Midbrain (tissue), 1 donor: ENCODE measurements around the gene TBX4.
A peak's percentile ranks its signal among the peaks of the same experiment; 100 is the strongest.

Source experiments
- DNase-seq: peaks from one replicate; lab custom pipeline; 2025; lab: John Stamatoyannopoulos, UW

TBX4 gene

DNA sequence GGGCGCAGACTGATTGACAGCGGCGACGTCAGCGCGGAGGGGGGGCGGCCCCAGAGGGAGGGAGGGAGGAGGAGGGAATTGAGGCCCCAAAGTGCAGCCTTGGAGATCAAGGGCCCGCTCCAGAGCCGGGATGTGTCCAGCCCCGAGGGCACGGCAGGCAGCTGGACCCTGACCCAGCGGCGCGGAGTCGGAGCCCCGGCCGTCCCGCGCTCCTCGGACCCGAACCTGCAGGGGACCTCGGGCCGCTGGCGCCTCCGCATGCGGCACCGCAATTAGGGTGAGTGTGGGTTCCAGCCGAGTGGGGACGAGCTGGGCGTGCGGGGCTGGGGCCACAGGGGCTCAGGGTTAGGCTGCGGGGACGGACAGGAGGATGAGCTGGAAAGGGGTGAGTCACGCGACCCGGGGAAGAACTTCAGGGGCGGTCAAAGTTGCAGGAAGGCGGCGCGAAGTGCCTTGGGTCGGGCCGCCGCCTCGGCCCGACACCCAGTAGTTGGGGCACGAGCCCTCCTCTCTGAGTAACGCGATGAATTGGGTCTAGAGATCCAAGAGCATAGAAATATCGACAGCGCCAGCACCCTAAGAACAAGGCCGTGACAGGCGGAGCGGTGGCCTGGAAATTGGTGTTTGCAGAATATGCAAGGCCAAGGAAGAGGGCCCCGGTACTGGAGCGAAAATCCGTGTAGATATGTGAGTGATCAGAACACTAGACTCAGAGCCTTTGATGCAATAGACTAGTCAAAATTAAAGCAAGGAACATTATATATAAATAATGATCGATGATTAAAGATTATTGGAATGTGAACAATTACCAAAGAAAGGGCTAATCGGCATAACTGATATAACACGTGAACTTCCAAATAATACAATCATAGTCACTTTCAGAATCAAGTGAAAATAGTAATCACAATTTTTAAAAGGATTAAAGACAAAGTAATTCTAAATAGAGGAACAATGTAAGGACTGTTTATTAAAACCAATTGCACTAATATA, at the start of gene TBX4:
Gene TBX4 (plus strand): TSS at position 122 of the 990 bp plus-strand sequence. CDS start 4,069 bp downstream, outside the sequence.
- no peak for DNase-seq

DNA sequence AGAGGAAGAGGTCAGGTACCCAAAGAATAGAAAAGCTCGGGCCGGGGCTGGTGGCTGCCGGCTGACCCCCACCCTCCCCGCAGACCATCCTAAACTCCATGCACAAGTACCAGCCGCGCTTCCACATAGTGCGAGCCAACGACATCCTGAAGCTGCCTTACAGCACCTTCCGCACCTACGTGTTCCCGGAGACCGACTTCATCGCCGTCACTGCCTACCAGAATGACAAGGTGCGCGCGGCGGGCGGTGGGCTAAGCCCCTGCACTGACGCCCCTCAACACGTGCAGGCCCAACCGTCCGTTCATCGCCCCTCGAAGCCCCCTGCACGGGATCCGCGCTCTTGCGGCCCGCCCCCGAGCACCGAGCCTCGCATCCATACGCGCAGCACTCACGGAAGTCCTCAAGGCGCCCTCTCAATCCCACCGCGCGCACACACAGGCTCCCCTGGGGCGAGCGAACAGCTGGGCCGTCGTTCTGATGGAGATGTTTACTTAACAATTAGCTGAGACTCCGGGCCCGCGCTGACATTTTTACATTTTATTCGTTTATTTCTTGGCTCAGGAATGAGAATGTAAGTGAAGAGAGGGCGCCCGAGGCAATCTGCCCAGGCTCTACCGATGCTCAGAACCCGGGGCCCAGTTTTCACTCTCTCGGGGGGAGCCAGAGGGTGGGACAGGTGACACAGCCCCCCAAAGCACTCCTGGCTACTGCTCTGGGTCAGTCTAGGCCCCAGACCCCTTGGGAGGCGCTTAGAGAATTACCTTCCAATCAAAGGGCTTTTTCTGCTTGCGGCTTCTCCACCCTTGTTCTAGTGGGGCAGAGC, 49.0 kb upstream of the TBX4 start:
- no peak for DNase-seq

DNA sequence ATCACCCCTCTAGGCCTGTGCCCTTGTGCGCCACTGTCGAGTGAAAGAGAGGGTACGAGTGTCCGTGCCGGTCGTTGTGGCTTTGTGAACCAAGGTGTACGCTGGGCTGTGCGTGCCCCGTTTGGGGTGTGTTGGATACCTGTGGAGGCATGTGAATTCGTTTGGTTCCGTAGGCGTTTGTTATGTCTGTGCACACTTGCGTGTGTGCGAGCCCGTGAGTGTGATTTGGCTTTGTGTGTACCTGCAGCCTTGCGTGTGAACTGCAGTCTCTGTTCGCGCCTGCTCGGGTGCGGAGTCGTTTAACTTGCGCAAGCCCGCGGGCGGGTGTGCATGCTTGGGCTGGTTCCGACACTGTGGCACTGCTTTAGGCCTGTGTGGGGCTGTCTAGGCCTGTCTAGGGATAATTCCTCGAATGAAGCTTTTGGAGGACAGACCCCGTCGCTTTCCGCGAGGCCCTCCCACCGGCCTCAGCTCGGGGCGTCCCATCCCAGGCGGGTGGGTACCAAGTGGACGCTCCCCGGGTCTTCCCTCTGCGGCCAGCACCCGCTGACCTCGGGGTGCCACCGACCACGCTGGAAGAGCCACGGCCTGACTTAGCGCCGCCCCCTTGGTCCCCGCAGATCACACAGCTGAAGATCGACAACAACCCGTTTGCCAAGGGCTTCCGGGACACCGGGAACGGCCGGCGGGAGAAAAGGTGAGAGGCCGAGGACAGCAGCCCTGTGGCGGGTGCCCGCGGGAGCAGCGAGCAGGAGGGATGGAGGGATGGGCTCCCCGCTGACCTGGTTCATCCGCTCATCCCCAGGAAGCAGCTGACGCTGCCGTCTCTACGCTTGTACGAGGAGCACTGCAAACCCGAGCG, 48.2 kb upstream of the TBX4 start:
- DNase-seq = no peak

GRCh38 chr17:61404663-61404912, 47.6 kb upstream of the TBX4 start:
- no peak for DNase-seq

GRCh38 chr17:61404913-61405685, 47.1 kb upstream of the TBX4 start:
- no peak for DNase-seq

GRCh38 chr17:61405686-61406536, 46.3 kb upstream of the TBX4 start:
- no peak for DNase-seq

DNA sequence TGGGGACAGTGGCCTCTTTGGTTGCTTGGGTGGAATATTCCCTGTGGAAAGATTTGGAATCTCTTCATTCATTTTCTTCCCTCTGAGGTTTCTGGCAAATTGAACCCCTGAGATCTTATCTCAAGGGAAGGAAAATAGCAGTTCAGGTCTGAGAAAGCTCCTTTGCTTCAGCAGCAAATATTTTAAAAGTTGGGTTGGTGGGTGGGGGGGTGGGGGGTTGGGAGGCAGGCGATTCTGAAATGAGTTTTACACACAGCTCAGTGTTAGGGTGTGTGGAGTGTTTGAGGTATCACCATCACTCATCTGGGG, 45.7 kb upstream of the TBX4 start:
- no peak for DNase-seq

DNA sequence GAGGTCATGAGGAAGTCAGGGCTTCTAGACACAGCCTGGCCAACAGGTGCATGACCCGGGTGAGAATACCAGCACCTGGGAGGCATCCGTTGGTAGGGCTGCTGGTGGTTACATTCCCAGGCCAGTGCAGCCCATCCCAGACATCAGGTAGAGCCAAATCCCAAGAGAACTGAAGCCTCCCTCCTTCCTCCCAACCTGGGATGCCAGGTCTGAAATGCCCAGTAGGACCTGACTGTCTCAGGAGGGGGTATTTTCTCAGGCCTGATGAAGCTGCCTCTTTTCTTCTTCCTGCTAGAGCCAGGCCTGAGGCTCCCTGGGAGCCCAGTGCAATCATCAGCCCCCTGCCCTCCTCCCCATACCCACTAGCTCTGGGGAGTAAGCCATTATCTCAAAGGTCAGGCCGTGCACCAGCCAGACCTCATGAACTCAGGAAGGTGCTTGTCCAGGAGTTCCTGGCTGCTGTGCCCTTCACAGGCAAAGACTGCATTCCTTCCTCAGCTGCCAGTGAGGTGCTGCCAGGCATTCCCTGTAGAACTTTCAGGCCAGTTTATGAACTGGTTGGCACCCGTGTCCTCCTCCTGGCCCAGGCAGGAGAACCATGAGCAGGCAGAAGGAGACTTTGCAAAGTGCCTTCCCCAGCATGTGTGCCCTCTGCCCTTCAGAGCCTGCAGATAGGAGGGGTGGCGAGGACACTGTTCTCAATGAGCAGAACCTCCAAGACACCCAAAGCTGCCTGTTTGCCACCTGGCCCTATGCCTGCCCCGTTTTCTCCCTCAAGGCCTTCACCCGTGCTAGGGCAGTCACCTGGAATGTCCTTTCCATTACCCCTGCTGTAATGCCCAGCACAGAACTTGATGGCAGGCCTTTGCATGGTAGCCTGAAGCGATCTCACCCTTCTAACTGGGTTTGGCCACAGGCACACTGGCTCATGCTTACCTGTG, 45.0 kb upstream of the TBX4 start:
- DNase-seq = no peak

- no peak for DNase-seq
Observed at GRCh38 chr17:61408151-61409041, 43.8 kb upstream of the TBX4 start.

GRCh38 chr17:61409301-61410112, 42.7 kb upstream of the TBX4 start:
- DNase-seq = peak; percentile 40

DNA sequence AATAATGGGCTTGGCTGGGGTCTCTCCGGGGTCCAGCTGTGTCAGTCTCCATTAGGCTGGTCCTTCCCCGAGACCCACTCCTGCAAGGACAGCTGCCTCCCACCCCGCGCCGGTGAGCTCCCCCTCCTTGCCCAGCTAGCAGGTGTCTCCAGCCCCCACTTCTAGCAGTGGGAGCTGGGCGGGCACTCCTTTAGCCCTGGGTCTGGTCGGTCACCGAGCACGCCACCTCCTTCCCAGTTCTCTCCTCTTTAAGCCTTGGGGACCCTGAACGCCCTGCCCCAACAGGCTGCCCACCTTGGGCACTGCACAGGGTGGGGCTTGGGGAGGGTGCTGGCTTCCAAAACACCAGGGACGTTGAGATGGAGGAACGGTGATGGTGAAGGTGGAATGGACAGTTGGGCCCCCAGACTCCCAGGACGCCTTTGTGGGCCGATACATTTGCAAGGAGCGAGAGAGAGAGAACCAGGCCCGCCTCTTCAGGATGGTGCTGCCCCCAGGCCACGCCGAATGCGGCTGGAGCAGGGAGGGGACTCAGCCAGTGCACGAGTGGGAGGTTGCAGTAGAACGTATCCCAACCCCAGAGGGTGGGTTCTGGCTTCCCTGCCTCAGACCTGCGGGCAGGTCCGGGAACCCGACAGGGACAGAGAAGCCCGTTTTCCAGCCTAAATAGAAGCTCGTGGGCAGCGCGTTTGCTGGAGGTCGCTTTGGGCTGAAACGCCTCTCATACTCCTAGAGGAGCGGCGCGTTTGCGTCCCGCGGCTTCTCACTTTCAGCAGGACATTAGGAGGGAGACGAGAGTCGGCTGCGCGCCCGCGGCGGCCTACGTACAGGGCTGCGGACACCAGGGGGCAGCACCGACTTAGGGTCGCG, 41.8 kb upstream of the TBX4 start:
- DNase-seq = peak; percentile 77

DNA sequence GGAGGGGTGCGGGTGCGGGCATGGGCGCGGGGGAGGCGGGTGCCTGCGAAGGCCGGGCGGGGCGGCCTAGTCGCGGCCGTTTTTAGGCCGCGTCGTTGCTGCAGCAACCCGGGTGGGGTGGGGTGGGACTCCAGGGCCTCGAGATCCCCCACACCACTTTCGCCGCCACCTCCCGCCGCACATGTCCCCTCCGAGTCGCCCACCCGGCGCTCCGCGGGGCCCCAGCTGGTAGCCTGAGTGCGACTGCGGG, 41.3 kb upstream of the TBX4 start:
- no peak for DNase-seq

DNA sequence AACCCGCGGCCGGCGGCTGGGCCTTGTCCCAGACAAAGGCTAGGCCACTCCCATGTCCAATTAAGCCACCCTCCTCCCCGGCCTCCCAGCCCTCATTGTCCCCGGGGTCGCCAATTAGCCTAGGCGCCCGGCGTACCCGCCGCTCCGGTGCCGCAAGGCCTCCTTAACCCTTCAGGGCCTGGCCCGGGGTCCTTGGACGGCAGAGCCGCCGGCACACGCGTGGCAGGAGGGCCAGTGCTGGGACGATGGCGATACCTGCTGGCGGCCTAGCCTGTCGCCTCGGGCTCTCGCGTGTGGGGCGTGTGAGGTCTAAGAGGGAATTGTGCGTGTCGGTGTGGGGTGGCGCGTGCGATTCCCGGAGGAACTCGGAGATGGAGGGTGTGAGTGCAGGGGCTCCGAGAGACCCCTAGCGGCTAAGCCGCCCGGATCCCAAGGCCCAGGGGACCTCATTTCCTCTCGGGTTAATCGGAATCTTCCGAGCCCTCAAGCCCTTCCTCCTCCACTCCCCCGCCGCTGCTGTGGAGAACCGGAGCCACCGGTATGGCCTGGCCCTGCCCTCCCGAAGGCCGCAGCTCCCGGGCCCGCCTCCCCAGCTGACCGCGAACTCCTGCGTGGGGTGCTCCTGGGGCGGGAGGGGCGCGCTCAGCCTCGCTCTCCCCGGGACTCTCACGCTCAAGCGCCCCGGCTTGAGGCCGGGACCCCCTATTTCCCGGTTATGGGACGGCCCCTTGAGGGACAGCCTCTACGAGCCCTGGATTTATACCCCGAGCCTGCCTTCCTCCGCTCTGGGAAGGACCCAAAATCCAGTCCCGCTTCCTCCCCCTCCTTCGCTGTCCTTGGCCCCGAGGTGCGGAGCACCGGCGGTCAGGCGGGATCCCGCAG, 40.7 kb upstream of the TBX4 start:
- DNase-seq = no peak

DNA sequence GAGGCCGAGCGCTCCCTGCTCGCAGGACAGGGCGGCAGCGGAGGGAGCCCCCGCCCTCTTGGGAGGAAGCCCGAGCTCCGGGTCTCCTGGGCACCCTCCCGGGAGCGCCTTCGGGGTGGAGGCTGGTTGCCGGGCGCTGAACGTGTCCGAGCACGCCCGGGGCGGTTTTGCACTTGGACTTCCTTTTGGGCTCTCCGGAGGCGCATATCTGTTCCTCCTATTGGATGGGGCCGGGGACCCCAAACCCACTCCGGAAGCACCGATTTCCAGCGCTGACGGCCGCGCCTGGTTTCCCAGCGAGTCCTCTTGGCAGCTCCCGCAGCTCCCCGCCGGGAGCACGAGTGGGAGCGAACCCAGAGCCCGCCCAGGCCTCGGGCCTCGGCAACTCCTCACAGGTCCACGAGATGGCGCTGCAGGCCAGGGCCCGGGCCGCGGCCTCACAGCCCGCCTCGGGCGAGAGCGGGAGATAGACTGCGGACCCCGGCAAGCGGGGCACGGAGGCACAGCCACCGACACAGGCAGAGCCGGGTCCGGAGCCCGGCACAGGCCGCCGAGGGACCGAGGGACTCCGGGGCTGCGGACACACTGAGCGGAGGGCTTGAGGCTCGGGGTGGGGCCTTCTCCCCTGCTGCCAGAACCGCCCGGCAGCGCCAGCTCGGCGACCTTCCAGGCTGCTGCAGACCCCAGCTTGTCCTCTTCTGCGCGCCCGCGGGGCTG, 39.9 kb upstream of the TBX4 start:
- DNase-seq = peak; percentile 83
